Effector memory CD8-positive, alpha-beta T cell (primary cell): Measurements from ENCODE around the gene DTNBP1.
A peak's percentile ranks its signal among the peaks of the same experiment; 100 is the strongest.

Source experiments
- ATAC-seq: fragments of 150-1000 bp; cut with Tn5 transposase; replicated peaks from 2 replicates; pipeline ENCODE4 v1.10.0; 2021; ENCODE audit warnings: mild to moderate bottlenecking, moderate library complexity
- DNase-seq, 3 experiments: peaks; one replicate each; pipeline ENCODE4 v3.0.0; 2021
- H3K27ac Mint-ChIP-seq, 2 donors: one replicate each; pipeline ENCODE4 v1.8.0; 2022; ENCODE audit warnings: mild to moderate bottlenecking in 2 of 2, mixed read lengths in 2 of 2, moderate library complexity in 2 of 2
- H3K27me3 Mint-ChIP-seq, 2 donors: one replicate each; pipeline ENCODE4 v1.8.0; 2022; ENCODE audit warnings: mixed read lengths in 2 of 2
- H3K36me3 Mint-ChIP-seq: one replicate; pipeline ENCODE4 v1.8.0; 2022; ENCODE audit warnings: mild to moderate bottlenecking, moderate library complexity, mixed read lengths; ENCODE audit not compliant: insufficient read depth
- H3K4me1 Mint-ChIP-seq, 2 donors: one replicate each; pipeline ENCODE4 v1.8.0; 2022; ENCODE audit warnings: low read depth in 2 of 2, mixed read lengths in 2 of 2
- H3K4me3 Mint-ChIP-seq, 2 donors: one replicate each; pipeline ENCODE4 v1.8.0; 2022; ENCODE audit warnings: mild to moderate bottlenecking in 2 of 2, mixed read lengths in 2 of 2, moderate library complexity in 2 of 2
- H3K9me3 Mint-ChIP-seq, 2 donors: one replicate each; pipeline ENCODE4 v1.8.0; 2022; ENCODE audit warnings: mixed read lengths in 2 of 2

DTNBP1 gene

DNA sequence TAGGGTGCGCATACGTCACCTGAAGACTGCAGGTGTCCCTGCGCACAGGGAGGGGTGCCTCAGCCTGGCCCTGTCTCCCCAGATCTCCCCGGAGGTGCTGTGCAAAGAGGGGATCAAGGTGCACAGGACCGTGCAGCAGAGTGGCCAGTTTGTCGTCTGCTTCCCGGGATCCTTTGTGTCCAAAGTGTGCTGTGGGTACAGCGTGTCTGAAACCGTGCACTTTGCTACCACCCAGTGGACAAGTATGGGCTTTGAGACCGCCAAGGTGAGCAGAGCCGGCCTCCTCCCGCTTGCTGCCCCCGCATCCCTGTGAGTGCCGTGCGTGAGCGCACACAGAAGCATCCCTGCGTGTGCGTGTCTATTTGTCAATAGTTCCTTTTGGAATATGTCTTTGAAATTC is 150.7 kb downstream of the DTNBP1 start:
- Mint-ChIP-seq H3K4me1 (peaks cover 5 to 8% of the 10 kb centered on the region in 2 donors), H3K36me3 (peaks cover 69% of the 10 kb centered on the region), H3K9me3 (no peaks in the 10 kb centered on the region), H3K4me3 (no peak overlapping the region), H3K27me3 (no peaks in the 10 kb centered on the region), H3K27ac (peak overlapping the region in 1 of 2 donors; percentile 41)
- DNase-seq (no peak), ATAC-seq (no peak)

DNA sequence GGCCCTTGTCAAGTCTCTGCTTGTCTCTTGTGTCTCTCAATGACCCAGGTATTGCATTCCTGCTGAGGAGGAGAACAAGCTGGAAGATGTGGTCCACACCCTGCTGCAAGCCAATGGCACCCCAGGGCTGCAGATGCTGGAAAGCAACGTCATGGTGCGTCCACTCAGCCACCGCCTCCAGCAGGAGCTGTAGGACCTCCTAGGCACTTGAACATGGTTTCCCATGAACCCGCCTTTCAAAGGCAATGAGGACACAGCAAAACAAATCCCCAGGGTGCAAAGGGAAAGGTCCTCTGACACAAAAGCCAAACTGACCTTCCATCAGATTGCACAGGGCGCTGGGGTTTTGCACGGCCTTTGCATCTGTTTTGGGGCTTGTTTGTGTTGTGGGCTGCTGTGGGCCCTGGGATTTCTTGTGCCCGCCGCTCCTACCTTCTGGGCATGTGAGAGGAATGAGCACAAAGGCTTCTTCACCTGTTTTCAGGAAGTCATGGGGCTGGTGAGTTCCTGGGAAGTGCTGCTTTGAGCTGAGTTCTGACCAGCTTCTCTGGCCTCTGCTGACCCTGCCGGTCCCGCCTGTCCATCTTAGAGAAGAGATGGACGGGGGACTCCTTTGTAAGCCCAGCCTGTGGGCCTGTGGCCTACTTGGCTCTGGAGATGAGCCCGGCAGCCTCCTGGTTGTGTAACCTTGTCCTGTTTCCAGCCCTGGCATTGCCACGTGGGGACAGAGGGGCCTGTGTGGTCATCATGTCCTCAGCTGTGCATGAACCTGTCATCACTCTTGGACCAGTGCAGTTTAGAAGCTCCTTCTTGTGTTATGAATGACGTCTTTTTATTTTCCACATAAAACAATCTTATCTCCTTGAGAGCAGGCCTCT is 151.3 kb downstream of the DTNBP1 start:
- DNase-seq (no peak), ATAC-seq (no peak)
- Mint-ChIP-seq H3K4me1 (peaks cover 7 to 8% of the 10 kb centered on the region in 2 donors), H3K27ac (peak overlapping the region in 1 of 2 donors; percentile 89), H3K4me3 (no peak overlapping the region), H3K36me3 (peaks cover 67% of the 10 kb centered on the region), H3K9me3 (no peaks in the 10 kb centered on the region), H3K27me3 (no peaks in the 10 kb centered on the region)

DNA sequence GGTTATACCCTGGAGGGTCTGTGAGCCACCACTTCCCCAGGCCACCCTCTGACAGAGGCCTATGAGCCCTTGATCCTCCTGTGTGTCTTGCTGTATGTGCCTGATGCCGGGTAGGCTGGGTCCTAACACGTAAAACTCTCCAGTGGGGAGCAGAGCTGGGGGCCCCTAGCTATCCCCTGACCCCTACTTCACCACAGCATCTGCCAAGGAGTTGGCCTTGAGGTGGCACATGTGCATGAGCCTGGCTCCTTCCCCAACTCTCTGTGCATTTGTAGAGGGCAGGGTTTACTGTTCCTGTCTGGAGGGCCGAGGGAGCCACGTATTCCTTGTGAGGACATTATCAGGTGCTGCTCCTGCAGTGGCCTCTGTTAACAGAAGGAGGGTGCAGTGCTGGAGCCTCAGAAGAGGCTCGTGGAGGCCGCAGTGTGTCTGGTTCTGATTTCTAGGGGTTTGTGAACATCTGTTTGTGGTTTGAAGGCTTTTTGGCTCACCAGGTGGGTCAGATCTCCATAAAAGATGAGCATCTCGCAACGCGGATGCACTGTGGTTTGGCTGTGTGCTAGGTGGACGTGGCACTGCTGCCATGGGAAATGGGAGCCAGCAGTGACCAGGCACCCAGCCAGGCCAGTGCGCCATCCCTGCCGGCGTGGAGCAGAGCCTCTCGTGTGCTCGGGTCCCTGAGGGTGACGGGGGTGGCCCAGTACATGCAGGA is 152.1 kb downstream of the DTNBP1 start:
- H3K4me3 Mint-ChIP-seq, result no peak overlapping the region
- no peaks in the 10 kb centered on the region for H3K9me3 Mint-ChIP-seq
- DNase-seq, result no peak
- no peak for ATAC-seq
- no peaks in the 10 kb centered on the region for H3K27me3 Mint-ChIP-seq
- peaks cover 67% of the 10 kb centered on the region for H3K36me3 Mint-ChIP-seq
- peaks cover 7 to 8% of the 10 kb centered on the region in 2 donors for H3K4me1 Mint-ChIP-seq
- peak overlapping the region in 1 of 2 donors; percentile 89 for H3K27ac Mint-ChIP-seq

DNA sequence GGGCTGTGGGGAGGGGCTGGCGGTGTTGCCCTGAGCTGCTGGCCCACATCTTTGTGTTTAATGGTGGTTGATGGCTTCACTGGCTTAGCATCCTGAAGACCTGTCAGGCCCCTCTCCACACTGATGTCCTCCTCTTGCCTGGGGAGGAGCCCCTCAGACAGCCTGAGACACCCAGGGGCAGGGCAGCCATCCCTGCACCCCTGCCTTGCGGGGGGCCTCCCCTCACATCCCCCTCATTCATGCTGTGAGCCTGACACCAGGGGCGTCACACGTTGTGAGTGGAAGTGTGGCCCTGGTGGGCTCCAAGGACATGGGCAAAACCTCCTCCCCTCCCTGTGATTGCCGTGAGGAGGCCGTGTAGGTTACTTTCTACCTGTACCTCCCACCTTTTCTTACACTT is 152.7 kb downstream of the DTNBP1 start:
- Mint-ChIP-seq H3K9me3 (no peaks in the 10 kb centered on the region), H3K4me1 (peaks cover 7 to 10% of the 10 kb centered on the region in 2 donors), H3K4me3 (no peak overlapping the region), H3K36me3 (peaks cover 69% of the 10 kb centered on the region), H3K27ac (peak overlapping the region in 1 of 2 donors; percentile 89), H3K27me3 (no peaks in the 10 kb centered on the region)
- DNase-seq (no peak), ATAC-seq (no peak)

DNA sequence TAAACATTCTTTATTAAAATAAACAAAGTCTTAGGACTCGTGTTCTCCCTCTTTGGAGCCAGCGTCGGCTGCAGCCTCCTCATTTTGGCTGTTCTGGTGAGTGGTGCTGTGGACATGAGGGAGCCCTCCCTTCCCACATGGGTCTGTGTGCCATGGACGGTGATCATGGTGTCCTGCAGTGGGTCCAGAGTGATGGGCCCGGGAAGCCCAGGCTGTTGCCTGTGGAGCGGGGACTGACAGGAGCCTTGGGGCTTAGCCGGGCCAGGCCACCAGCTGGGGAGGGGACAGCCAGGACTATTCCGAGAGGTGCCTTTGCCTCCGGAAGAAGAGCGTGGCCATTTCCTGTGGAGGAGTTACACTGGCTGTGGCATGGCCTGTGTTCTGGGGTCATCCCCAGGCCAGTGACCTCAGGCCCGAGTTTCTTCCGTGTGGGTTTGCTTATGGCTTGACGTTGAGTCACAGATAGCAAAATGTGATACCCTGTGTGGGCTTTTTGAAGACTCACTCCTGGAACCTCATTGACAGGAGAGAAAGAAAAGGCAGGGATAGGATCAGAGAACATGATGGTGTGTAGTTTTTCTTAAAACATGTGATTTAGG is 153.4 kb downstream of the DTNBP1 start:
- no peaks in the 10 kb centered on the region for H3K9me3 Mint-ChIP-seq

DNA sequence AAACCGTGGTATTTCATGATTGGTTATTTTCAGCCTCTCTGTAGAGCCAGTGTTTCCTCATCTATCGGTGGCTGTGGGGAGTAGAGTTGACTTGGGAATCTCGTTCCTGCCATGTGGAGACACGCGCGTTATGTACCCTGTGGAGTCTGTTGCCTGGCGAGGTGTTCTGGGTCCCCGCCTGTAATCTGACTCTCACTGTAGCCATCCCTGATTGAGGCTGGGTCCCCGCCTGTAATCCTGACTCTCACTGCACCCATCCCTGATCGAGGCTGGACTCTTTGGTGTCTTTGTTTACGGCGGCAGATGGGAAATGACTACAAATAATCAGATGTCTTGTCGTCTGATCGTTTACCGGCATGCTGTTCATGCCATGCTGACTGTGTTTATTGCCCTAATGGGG is 153.9 kb downstream of the DTNBP1 start:
- Mint-ChIP-seq H3K4me3 (no peak overlapping the region), H3K27ac (peak overlapping the region; percentile 23 to 71), H3K27me3 (no peaks in the 10 kb centered on the region), H3K9me3 (no peaks in the 10 kb centered on the region), H3K4me1 (peaks cover 10 to 11% of the 10 kb centered on the region in 2 donors), H3K36me3 (peaks cover 66% of the 10 kb centered on the region)
- ATAC-seq, result no peak
- no peak for DNase-seq

More for the DNA sequence above, 153.4 kb downstream of the DTNBP1 start:
- H3K4me3 Mint-ChIP-seq, result no peak overlapping the region
- ATAC-seq, result no peak
- H3K4me1 Mint-ChIP-seq, result peaks cover 9 to 11% of the 10 kb centered on the region in 2 donors
- no peak for DNase-seq
- H3K36me3 Mint-ChIP-seq, result peaks cover 66% of the 10 kb centered on the region
- H3K27me3 Mint-ChIP-seq, result no peaks in the 10 kb centered on the region
- H3K27ac Mint-ChIP-seq, result peak overlapping the region in 1 of 2 donors; percentile 23

DNA sequence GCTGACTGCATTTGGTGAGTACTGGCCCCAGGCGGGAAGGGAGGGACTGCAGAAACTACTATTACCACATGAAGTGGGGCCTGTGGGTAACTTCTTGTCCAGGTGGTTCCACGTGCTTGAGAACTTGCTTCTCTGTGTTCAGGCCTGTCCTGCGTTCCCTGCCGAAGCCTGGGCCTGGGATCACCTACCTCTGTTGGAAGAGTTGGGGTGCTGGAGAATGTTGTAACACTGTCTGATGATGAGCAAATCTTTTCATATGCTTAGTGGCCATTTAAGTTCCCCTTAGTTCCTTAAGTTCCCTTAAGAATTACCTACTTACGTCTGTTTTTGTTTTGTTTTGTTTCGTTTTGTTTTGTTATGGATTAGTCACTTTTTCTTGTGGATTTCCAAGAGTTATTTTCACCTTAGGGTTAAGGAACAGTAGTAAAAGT is 154.4 kb downstream of the DTNBP1 start:
- DNase-seq (no peak), ATAC-seq (no peak)
- no peaks in the 10 kb centered on the region for H3K9me3 Mint-ChIP-seq
- peaks cover 11% of the 10 kb centered on the region in 2 donors for H3K4me1 Mint-ChIP-seq
- no peak overlapping the region for H3K4me3 Mint-ChIP-seq
- H3K27me3 Mint-ChIP-seq, result no peaks in the 10 kb centered on the region
- peaks cover 64% of the 10 kb centered on the region for H3K36me3 Mint-ChIP-seq
- peak overlapping the region in 1 of 2 donors; percentile 71 for H3K27ac Mint-ChIP-seq

DNA sequence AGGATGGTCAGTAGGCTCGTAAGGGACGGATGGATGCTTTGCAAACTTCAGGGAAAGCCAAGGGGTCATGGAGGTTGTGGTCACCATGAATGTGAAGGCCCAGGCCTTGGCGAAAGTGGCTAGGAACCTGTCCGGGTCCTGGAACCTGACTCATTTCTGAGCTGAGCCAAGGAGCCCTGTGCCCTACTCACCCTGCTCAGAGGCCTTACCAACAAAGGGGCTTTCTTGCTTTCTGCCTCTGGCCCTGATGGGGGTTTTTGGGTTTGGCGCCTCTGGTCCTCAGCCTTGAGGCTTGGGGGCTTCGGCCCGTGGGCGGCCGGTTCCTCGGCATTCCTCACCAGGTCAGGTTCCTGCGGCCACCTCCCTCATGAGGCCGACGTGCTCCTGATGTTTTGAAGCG is 155.1 kb downstream of the DTNBP1 start:
- H3K36me3 Mint-ChIP-seq, result peaks cover 59% of the 10 kb centered on the region
- H3K4me3 Mint-ChIP-seq, result no peak overlapping the region
- DNase-seq, result no peak
- no peaks in the 10 kb centered on the region for H3K27me3 Mint-ChIP-seq
- H3K27ac Mint-ChIP-seq, result peak overlapping the region in 1 of 2 donors; percentile 71
- peaks cover 11% of the 10 kb centered on the region in 2 donors for H3K4me1 Mint-ChIP-seq
- no peaks in the 10 kb centered on the region for H3K9me3 Mint-ChIP-seq
- ATAC-seq, result no peak

DNA sequence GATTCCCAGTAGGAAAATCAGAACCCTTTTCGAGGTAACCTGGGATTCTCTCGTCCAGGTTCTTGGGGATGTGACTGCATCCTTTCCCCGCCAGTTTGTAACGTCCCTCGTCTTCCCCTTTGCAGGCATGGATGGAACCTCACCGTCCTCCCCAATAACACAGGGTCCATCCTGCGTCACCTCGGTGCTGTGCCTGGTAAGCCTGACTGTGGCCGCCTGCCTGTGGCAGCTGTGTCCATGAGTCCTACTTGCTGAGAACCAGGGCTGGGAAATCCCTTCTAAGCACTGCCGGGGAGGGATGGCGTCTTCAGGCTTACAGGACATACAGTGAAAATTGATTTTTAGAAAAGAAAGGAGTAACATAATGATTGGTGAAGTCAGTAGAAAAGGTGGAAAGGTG is 155.6 kb downstream of the DTNBP1 start:
- no peak overlapping the region for H3K4me3 Mint-ChIP-seq
- H3K4me1 Mint-ChIP-seq, result peaks cover 11% of the 10 kb centered on the region in 2 donors
- no peaks in the 10 kb centered on the region for H3K27me3 Mint-ChIP-seq
- peak overlapping the region; percentile 66 to 87 for H3K27ac Mint-ChIP-seq
- DNase-seq (no peak), ATAC-seq (no peak)
- H3K9me3 Mint-ChIP-seq, result no peaks in the 10 kb centered on the region
- H3K36me3 Mint-ChIP-seq, result peaks cover 54% of the 10 kb centered on the region

DNA sequence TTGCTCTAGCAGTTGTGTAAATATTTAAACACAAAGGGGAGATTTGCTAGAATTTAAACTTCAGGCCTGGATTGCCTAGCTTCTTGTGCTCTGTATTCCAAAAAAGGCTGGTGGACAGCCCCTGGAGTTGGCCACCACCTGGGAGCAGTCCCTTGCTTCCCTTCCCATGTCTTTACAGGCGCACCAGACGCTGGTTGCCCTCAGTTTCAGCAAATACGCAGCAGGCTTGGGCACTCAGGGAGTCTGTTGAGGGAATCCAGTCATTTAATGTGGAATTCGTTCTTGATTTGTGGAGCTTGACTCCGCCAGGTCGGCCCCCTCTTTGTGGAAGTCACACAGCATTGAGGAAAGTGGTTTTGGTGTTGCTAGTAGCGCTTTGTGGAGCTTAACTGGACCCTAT is 156.8 kb downstream of the DTNBP1 start:
- Mint-ChIP-seq H3K27ac (no peak overlapping the region), H3K9me3 (no peaks in the 10 kb centered on the region), H3K36me3 (peaks cover 63% of the 10 kb centered on the region), H3K4me3 (no peak overlapping the region), H3K4me1 (peaks cover 11% of the 10 kb centered on the region in 2 donors), H3K27me3 (no peaks in the 10 kb centered on the region)
- no peak for ATAC-seq
- no peak for DNase-seq

DNA sequence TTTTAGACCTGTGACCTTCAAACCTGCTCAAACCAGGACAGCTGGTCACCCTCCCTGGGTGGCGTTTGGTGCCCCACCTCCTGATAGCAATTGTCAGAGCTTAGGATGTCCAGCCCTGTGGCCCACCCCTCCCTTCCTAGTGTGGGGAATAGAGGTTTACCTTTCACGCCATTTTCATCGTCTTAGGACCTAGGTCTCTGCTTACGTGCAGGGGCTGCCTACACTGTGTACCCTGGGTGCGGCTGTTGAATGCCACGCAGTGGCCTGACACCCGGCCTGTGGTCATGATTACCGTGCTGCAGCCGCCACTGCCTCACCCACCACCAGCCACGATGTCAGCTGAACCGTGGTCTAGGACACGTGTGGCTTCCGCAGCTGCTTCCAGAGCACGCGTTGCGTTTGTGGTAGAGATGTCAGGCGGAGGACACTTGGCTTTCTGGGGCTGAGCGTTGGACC is 157.3 kb downstream of the DTNBP1 start:
- ATAC-seq (no peak), DNase-seq (no peak)
- Mint-ChIP-seq H3K4me1 (peaks cover 10 to 11% of the 10 kb centered on the region in 2 donors), H3K27ac (peak overlapping the region in 1 of 2 donors; percentile 62), H3K27me3 (no peaks in the 10 kb centered on the region), H3K4me3 (no peak overlapping the region), H3K36me3 (peaks cover 63% of the 10 kb centered on the region), H3K9me3 (no peaks in the 10 kb centered on the region)

DNA sequence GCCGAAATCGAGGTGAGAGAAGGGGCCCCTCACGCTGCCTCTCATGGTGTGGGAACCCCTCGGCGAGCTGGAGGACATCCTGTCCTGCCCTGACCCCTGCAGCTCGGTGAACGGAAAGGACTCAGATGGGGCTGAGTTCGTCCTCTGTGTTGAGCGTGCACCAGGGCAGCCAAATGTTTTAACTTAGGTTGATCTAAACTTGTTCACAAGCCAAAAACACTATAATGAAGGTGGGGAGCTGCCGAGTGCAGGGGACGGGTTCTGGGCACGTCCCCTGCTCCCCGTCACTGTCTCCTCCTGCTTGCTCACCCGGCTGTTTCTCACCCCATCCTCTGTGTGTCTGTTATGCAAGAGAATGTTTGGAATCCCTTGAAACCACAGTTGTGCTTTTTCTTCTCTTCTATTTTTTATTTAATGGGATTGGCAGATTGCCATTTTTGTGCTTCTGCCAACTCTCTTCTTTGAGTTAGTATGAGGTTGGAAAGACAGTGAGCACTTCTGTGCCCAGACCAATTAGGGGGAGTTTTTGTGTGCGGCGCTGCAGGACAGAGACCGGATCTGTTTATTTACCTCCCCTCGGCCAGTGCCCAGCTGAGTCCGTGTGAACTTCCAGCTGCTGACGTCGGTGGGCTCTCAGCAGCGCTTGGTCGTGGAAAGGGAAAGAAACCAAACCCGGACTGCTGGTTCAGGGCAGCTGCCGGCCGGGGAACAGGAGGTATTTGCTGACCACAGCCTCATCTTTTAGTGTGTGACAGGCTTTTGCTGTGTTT is 158.1 kb downstream of the DTNBP1 start:
- Mint-ChIP-seq H3K36me3 (peaks cover 62% of the 10 kb centered on the region), H3K4me3 (no peak overlapping the region)

DNA sequence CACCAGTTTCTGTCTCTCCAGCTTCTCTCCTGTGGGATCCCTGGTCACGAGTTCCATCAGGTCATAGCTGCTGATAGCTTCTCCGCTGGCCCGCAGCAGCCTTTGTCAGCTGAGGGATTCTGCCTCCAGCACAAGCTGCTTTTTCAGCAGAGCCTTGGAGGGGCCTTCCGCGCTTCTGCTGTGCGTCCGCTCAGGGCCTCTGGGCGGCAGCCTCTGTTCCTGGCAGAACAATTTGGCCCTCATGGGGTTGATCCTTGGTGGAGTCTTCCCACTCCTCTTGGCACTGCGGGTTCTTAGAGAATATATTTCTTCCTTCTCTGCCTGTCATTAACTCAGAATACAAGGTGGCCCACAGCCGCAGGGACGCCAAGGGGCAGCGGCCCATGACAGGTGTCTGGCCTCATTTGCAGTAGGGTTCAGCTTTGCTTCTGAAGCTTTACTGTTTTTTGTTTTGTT is 158.8 kb downstream of the DTNBP1 start:
- ATAC-seq (no peak), DNase-seq (no peak)
- Mint-ChIP-seq H3K4me1 (peaks cover 7 to 11% of the 10 kb centered on the region in 2 donors), H3K27ac (no peak overlapping the region), H3K27me3 (no peaks in the 10 kb centered on the region), H3K36me3 (peaks cover 62% of the 10 kb centered on the region), H3K4me3 (no peak overlapping the region), H3K9me3 (no peaks in the 10 kb centered on the region)

More for the DNA sequence above, 158.1 kb downstream of the DTNBP1 start:
- Mint-ChIP-seq H3K27me3 (no peaks in the 10 kb centered on the region), H3K27ac (peak overlapping the region in 1 of 2 donors; percentile 62), H3K4me1 (peaks cover 7 to 11% of the 10 kb centered on the region in 2 donors), H3K9me3 (no peaks in the 10 kb centered on the region)
- DNase-seq, result no peak
- ATAC-seq, result no peak
